Glomerular endothelial cell (primary cell): ENCODE measurements around the gene PDE8A. TPM values are rescaled to one million over a fixed set of nuclear protein-coding genes. Genes with fewer than 3 reads are reported as not detected.

ENCODE experiments used
- DNase-seq: peaks from one replicate; pipeline ENCODE4 v3.0.0-alpha.2; 2011; ENCODE audit warnings: low read depth, low spot score; ENCODE audit errors: extremely low read depth
- total RNA-seq: library from RNA; depleted of rRNA; stranded (reverse); fragments of >200 nt; gene quantifications from 2 replicates; pipeline ENCODE4 v1.2.3, GENCODE V29; 2015

Gene PDE8A
- total RNA-seq, 1 donor from 2014 or later, result 38.5 TPM

DNA sequence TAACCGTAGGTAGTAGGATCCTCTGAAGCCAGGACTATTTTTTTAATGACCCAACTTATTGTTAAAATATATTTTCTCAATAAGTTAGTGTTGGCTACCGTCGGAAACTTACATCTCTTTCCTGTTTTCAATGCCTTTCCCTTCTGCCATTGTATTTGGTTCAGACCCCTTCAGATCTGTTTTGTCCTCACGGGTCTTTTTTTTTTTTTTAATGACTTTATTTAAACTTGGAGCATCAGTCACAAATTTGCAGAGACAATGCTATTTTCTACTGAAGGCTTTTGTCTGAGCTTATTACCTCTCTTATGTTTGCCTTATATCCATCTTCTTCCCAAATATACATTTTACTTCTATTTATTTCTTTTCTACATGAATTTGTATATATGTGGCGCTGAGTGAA lies 47.6 kb downstream of the PDE8A start:
- no peak for DNase-seq

DNA sequence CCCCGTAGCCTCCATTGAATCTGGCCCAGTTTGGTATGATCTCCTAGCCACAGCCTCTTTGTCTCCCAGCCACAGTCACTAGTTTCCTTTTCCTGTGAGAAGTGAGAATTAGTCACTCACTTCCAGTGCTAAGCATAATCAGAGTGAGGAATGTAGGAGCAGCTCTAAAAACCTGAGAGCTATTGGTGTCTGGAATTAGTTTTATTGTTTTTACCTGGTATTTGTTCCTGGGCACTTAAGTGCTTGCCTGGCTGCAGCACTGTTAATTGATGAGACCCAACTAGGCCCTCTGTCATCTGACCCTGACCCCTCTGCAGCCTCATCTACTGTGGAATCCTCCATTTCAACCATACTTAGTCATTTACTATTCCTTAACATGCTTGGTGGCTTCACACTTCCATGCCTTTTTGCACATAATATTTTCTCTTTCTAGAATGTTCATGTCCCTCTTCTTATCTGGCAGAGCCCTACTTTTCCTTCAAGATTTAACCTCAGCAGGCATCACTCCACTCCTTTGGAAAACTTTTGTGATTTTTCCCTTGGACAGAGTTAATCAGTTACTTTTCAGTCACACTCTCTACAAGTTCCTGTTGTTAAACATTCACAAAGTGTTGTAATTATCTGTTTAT lies 48.8 kb downstream of the PDE8A start:
- peak; percentile 66 for DNase-seq

DNA sequence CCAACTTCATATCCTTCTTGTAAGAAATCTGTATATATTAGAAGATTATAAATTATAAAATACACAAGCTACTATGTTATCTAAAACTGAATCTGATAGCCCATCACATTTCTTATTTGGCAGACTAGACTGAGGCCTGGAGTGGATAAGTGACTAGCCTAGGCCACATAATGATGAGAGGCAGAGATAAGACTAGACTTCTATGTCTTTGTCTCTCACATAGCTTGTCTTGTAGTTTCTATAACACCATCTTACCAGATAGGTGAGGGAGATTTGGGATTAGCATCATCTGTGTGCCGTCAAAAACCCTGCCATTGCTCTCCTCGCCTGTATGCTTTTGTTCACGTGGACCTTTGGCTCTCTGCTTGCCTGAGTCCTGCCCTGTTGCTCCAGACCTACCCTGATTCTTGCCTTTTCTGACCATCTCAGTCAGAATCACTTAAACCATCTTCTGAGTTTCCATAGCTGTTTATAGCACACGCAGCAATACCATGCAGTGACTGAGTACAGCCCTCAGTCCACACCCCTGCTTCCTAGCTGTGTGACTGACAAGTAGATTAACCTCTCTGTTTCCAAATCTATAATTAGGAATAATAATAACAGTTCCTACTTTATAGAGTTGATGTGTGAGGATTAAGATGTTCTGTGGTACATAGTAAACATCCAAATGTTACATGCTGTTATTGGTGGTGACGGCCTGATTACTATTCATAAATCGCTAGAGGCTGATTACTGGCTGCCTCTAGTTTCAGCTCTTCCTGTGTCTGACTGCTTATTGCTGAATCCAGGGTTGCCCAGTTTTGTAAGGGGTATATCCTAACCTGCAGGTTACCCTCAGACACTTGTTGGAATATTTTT lies 49.7 kb downstream of the PDE8A start:
- no peak for DNase-seq

DNA sequence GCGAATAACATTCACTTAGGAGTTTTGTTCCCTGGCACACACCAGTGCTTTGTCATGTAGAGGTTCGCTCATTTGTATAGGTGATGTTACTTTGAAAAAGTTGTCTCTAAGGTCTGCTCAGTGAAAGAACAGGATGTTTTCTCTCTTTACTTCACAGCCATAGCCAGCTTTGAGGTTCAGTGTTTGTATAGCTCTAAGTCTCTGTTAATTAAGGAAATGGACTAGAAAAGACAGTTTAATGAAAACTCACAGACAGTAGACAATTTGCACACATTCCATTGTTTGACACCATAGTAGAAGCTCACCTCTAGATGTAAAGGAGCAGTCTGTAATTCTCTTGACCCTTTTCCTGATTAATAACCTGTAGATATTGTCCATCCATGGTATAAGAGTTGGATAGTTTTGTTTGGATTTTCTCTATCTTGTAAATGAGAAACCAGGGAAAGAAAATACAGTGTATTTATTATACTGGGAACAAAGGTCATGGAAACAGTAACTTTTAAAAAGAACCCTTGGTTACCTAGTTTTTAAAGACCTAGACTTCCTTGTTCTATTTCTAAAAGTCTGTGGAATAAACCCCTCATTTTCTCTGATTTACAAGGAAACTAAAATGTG lies 50.4 kb downstream of the PDE8A start:
- DNase-seq, result no peak

DNA sequence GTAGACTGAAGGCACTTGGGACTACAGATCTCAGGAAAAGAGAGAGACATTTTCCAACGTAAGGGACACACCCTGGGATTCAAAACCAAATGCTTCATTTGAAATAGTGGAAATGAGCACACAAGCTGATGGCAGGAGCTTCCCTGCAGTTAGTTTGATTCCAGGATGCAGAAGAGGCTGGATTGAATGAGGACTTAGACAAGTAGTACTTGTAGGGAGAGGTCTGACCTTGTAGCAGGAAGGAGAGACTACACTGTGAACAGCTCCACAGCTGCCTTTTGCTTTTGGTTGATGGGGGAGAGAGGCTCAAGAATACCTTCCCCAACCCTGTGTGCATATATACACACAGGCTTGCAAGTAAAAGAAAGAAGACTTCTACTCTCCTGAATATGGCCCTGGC lies 51.5 kb downstream of the PDE8A start:
- DNase-seq, result no peak

DNA sequence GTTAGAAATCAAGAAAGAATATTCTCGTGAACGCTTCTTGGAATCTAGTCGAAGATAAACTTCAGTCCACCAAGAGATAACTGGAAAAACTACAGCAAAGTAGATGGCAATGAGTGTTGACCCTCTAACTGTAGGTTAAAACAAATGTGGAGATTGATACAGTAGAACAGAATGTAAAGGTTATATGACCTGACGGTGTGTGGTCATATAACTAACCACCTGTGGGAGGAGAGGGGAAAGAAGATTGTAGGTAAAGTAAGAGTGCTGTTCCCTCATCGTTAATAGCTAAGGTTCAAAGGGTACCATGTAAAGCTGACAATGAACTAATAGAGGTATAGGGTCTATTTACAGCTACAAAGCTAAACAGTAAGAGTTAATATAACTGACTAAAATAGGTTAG lies 52.6 kb downstream of the PDE8A start:
- no peak for DNase-seq

DNA sequence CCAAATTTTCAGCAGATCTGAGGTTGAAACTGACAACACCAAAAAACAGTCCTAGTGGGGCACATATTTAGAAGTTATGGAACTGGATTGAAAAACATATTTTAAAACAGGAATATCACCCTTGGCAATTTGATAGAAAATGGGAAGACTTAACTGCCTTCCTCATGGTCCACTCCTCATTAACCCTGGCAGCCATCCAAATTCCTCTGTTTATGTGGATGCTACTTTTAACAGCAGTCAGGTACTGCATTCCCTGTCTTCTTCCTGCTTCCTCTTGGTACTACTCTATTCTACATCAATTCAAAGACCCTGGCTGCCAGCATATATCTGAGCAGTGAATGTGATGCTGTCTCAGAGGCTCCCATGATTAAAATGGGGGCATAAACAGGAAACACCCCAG lies 54.3 kb downstream of the PDE8A start:
- DNase-seq, result no peak

DNA sequence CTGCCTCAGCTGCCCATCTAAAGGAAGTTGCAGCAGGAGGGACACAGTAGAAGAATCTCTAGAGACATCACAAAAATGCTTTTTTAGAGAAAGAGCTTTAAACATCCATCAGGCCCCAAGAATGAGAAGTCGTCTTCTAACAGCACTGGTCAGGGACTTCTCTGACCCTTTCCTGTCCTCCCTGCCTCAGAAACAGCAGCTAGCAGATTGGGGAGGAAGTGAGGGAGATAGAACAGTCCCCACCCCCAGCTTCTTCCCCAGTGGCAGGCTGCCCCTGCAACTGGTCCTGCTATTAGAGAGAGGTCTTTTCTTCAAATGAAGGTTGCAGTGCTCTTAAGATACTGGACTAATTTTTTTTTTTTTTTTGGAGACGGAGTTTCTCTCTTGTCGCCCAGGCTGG lies 55.1 kb downstream of the PDE8A start:
- DNase-seq, result no peak

DNA sequence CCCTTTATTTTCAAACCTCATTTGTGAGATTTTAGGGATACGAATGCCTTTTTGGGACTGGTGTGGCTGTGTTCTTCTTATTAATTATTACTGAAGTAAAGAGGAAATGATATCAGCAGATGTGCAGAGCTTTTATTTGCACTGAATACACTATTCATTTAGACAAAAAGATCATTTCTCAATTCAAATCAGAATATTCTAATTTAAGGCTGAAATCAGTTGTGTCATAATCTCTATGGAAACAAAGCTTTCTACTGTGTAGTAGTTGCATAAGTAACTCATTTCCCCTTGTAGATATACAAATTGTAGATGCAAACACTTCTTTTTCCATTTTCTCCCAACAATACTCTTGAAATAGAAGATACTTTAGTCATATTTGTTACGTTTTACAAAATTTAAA lies 56.0 kb downstream of the PDE8A start:
- DNase-seq, result no peak

DNA sequence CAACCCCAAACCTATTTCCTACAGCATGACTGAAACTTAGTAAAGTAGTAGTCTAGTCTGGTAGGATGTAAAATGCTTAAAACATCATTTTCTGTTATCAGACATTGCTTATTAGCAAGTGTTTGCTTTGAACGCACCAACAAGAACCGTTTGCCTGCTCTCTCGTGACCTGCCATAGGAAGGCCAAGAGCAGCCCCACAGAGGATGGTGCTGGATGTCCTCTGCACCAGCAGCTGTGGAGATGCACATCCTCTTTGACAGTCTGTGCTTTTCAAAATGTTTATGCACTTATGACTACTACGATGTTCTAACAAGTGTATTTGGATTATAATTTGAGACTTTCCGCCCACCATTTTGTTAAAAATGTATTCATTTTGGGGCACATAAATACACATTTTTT lies 59.6 kb downstream of the PDE8A start:
- DNase-seq, result no peak

DNA sequence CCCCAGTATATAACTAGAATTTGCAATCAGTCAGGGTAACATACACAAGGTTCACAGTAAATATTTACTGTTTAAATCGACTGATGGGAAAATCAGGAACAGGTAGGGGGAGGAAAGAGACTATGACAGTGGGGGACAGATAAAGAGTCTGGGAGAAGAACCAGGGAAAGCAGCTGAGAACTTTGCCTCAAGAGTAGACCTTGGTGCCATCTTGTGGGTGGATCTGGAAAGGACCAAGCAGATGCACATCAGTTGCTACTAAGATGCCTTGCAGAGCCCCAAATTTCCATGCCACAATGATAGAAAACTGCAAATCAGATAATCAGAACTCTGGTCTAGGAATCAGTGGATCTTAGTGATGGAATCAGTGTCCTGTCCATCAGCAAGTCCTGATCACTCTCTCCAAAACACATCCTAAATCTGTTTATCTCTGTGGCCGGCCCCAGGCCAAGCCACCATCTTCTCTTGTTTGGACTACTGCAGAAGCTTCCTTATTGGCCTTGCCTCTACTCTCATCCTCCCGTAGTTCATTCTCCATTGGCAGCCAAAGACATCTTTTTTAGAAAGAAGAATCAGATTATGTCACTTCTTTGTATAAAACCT lies 62.7 kb downstream of the PDE8A start:
- DNase-seq, result no peak

DNA sequence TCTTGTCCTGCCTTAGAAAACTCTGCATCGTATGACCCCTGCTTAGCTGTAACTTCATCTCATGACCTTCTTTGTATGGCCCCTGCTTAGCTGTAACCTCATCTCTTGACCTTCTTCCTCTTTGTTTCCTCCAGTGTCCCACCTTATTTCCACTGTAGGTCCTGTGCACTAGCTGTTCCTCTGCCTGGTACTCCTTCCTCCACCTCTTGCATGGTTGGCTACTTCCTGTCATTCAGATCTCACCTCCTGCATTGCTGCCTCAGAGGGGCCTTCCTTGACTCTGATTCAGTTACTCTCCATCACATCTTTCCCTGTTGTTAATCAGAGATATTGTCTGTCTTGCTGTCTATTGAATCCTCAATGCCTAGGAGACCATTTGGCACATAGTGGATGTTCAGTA lies 63.2 kb downstream of the PDE8A start:
- DNase-seq, result no peak

DNA sequence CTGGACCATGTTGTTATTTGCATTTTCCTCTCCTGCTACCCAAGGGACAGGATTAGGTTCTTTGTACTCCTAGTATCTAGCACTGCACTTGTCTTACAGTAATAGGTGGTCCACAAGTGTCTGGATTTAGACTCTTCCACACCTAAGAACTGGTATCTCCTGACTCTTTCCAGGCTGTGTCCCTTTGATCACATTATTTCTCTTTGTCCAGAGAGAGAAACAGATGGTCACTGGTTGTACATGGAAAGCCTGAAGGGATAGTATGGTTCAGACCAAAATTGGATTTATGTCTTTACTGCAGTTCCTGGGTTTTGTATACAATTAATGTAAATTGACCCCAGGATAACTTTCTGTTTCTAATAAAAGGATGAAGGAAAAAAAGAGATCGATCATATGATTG lies 64.0 kb downstream of the PDE8A start:
- no peak for DNase-seq

DNA sequence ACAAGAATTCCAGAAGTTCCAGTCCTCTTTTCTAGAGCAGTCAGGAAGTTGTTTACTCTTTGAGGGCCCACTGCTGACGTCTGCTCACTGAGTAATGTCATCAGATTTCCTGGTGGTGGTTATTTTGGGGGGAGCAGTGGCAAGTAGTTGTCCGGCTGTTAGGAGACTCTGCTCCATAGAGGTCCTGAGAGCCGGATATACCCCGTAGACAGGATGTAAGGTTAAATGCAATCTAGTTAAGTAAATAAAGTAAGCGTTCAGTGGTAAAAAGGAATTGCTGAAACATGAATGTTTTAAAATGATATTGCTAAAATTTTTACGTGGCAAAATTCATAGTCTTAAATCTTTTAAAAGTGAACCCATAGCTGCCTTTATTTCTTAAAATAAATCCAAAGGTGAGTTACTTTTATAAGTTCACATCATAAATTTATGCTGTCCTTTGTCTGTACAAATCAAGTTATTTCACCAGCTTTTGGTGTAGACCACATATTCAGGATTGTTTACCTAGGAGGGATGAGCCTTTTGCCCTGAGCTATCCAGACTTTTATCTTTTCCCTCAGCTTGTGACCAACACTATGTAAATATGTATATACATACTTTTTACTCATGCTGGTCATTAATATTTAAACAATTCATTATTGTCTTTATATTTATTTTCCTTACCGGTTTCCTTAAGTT lies 65.8 kb downstream of the PDE8A start:
- peak; percentile 93 for DNase-seq

DNA sequence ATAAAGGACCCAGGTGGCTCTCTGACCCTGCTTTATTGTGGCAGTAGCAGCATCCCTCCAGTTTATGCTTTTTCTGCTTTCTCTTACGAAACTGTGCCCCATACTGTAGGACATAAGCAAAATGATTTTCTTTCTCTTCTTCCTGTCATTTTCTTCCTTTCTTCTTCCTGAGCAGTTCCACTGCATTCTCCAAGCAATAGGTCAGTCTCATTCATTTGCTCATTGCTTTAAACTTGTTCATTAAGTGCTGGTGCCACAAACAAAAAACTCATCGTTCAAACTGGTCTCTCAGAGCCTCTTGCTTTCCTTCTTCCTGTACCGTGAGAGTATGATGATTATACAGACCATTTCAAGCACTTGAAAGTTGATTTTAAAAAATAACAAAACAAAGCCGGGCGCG lies 66.8 kb downstream of the PDE8A start:
- no peak for DNase-seq

DNA sequence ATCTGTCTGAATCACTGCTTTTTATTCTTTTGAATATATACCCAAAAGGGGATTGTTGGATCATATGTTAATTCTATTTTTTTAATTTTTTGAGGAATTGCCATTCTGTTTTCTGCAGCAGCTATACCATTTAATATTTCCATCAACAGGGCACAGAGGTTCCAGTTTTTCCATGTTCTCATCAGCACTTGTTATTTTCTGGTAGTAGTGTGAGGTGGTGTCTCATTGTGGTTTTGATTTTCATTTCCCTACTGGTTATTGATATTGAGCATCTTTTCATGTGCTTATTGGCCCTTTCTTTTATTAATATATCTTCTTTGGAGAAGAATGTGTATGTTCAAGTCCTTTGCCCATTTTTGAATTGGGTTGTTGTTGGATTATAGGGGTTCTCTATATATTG lies 68.1 kb downstream of the PDE8A start:
- DNase-seq, result no peak

DNA sequence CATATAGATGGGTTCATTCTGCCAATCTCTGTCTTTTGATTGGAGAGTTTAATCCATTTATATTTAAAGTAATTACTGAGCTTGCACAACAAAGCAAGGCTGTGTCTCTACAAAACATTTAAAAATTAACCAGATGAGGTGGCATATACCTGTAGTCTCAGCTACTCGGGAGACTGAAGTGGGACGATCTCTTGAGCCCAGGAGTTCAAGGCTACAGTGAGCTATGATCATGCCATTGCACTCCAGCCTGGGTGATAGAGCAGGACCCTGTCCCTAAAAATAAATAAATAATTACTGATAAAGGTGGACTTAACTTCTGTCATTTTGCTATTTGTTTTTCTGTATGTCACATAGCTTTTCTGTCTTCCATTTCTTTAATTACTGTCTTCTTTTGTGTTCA lies 78.1 kb downstream of the PDE8A start:
- no peak for DNase-seq

DNA sequence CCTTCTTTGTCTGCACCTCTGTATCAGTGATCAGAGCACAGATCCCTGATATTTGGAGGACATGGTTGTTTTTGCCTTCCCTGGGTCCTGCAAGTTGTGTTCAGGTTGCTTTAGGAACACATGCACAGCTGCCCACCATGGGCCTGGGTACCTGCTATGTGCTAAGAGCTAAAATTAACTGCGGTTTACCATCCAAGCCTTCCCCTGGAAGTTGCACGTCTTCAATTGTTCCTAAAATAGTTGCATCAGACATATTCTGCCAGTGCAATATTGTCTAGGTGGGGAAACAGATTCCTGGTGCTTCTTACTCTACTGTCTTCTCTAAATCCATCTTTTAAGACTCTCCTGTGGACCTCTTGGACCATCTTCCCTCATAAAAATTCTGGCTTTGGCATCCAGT lies 80.9 kb downstream of the PDE8A start:
- no peak for DNase-seq

DNA sequence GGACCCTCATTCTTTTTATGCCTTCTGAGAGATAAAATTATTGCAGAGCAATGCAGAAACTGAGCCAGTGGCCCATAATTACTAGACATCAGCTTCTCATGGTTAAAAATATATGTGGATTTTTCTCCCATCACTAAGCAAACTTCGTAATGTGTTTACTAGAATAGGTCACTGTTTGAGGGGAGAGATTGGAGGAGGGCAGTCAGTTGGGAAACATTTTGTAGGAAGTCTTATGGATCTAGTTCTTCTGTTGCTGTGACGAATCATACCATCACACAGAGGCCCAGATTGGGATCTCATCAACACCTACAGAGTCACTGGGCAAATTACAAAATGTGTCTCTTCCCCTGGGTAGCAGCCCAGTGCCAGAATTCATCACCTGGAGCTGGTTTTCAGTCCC lies 81.4 kb downstream of the PDE8A start:
- DNase-seq, result no peak

DNA sequence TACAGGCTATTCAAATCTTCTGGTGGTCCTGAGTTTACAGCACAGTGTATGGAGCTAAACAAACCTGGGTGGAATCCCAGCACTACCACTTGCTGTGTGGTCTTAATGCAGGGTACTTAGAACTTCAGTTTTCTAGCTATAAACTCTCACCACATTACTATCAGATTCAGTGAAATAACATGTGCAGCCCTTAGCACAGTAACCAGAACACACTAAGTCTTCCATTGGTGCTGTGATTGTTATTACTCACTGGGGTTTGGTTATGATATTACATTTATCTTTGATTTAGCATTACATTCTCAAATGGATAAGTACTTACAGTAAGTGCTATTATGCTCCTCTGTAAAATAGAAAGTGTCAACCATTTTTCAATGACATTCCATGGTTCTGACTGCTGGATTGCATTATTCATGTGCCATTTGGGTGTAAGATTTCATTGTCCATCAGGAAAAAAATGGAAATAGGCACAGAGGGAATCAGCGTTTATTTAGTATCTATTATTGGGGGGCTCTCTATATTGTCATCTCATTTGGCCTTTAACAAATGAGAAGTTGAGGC lies 81.9 kb downstream of the PDE8A start:
- DNase-seq, result no peak

DNA sequence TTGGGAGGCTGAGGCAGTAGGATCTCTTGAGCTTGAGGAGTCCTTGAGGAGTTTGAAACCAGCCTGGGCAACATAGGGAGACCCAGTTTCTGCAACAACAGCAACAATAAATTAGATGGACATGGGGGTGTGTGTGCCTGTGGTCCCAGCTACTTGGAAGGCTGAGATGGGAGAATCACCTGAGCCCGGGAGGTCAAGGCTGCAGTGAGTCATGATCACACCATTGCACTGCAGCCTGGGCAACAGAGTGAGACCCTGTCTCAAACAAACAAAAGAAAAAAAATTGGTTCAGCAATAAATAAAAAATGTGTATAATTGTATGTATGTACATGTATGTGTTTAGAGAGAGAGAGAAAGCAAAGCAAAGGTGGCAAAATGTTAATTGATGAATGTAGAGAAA lies 83.1 kb downstream of the PDE8A start:
- DNase-seq, result no peak
